ENCODE results near the gene PEPD. TPM values are rescaled to one million over a fixed set of nuclear protein-coding genes. Genes with fewer than 3 reads are reported as not detected.

The PEPD gene
- polyA plus RNA-seq, 1 donor from 2014 or later: 43.9 TPM

DNA sequence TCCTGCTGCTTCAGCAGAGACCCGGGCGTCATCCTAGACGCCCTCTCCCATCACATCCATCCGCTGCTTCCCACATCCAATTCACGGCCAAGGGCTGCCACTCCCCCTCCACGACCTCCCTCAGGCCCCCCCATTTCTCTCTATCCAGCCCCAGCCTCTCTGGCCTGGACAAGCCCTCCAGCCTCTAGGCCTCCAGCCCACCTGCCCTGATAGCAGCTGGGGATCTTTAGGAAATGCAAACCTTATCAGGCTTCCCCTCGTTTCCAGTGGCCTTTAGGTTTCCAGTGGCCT is 51.6 kb downstream of the PEPD start:
- no peaks in the 10 kb centered on the region for H4K20me1 ChIP-seq (ENCODE audit: insufficient read depth)
- no peaks in the 10 kb centered on the region for H3K9me2 ChIP-seq (ENCODE audit: insufficient read depth, low read length)
- H3K79me2 ChIP-seq (replicated peaks; ENCODE audit: insufficient read depth, low read length): no peaks in the 10 kb centered on the region
- no peaks in the 10 kb centered on the region for H3F3A ChIP-seq (ENCODE audit: insufficient read depth, low read length, poor library complexity, severe bottlenecking)
- H3K4me2 ChIP-seq (ENCODE audit: low read length): no peak overlapping the region
- H3K27ac ChIP-seq (ENCODE audit: low read length): no peak overlapping the region
- H3K9me3 ChIP-seq (ENCODE audit: low read length): no peaks in the 10 kb centered on the region
- H3K9ac ChIP-seq (ENCODE audit: low read length): no peak overlapping the region
- no peak for TF ChIP-seq SMC3 (conservative IDR thresholded peaks at IDR 0.05; ENCODE audit: poor library complexity)
- TF ChIP-seq EZH2 (IDR thresholded peaks at IDR 0.05; ENCODE audit: borderline replicate concordance, insufficient read depth, low read length, poor library complexity, severe bottlenecking): no peak
- TF ChIP-seq POLR2AphosphoS5 (IDR thresholded peaks at IDR 0.05): no peak
- TF ChIP-seq RAD21 (conservative IDR thresholded peaks at IDR 0.05): no peak
- TF ChIP-seq, protein P1, sequence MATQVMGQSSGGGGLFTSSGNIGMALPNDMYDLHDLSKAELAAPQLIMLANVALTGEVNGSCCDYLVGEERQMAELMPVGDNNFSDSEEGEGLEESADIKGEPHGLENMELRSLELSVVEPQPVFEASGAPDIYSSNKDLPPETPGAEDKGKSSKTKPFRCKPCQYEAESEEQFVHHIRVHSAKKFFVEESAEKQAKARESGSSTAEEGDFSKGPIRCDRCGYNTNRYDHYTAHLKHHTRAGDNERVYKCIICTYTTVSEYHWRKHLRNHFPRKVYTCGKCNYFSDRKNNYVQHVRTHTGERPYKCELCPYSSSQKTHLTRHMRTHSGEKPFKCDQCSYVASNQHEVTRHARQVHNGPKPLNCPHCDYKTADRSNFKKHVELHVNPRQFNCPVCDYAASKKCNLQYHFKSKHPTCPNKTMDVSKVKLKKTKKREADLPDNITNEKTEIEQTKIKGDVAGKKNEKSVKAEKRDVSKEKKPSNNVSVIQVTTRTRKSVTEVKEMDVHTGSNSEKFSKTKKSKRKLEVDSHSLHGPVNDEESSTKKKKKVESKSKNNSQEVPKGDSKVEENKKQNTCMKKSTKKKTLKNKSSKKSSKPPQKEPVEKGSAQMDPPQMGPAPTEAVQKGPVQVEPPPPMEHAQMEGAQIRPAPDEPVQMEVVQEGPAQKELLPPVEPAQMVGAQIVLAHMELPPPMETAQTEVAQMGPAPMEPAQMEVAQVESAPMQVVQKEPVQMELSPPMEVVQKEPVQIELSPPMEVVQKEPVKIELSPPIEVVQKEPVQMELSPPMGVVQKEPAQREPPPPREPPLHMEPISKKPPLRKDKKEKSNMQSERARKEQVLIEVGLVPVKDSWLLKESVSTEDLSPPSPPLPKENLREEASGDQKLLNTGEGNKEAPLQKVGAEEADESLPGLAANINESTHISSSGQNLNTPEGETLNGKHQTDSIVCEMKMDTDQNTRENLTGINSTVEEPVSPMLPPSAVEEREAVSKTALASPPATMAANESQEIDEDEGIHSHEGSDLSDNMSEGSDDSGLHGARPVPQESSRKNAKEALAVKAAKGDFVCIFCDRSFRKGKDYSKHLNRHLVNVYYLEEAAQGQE (IDR thresholded peaks at IDR 0.05; ENCODE audit: borderline replicate concordance): no peak
- TF ChIP-seq, protein P2, sequence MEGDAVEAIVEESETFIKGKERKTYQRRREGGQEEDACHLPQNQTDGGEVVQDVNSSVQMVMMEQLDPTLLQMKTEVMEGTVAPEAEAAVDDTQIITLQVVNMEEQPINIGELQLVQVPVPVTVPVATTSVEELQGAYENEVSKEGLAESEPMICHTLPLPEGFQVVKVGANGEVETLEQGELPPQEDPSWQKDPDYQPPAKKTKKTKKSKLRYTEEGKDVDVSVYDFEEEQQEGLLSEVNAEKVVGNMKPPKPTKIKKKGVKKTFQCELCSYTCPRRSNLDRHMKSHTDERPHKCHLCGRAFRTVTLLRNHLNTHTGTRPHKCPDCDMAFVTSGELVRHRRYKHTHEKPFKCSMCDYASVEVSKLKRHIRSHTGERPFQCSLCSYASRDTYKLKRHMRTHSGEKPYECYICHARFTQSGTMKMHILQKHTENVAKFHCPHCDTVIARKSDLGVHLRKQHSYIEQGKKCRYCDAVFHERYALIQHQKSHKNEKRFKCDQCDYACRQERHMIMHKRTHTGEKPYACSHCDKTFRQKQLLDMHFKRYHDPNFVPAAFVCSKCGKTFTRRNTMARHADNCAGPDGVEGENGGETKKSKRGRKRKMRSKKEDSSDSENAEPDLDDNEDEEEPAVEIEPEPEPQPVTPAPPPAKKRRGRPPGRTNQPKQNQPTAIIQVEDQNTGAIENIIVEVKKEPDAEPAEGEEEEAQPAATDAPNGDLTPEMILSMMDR (IDR thresholded peaks at IDR 0.05; ENCODE audit: poor library complexity, severe bottlenecking): no peak
- TF ChIP-seq TAF1 (IDR thresholded peaks at IDR 0.05; ENCODE audit: low read depth): no peak
- H3K4me3 ChIP-seq (ENCODE audit: low read length): no peak overlapping the region
- H2AFZ ChIP-seq (ENCODE audit: low read depth, low read length): no peak overlapping the region
- H3K36me3 ChIP-seq (ENCODE audit: insufficient read depth, low read length): no peaks in the 10 kb centered on the region
- H3K27me3 ChIP-seq (ENCODE audit: insufficient read depth, low read depth, low read length): no peaks in the 10 kb centered on the region

DNA sequence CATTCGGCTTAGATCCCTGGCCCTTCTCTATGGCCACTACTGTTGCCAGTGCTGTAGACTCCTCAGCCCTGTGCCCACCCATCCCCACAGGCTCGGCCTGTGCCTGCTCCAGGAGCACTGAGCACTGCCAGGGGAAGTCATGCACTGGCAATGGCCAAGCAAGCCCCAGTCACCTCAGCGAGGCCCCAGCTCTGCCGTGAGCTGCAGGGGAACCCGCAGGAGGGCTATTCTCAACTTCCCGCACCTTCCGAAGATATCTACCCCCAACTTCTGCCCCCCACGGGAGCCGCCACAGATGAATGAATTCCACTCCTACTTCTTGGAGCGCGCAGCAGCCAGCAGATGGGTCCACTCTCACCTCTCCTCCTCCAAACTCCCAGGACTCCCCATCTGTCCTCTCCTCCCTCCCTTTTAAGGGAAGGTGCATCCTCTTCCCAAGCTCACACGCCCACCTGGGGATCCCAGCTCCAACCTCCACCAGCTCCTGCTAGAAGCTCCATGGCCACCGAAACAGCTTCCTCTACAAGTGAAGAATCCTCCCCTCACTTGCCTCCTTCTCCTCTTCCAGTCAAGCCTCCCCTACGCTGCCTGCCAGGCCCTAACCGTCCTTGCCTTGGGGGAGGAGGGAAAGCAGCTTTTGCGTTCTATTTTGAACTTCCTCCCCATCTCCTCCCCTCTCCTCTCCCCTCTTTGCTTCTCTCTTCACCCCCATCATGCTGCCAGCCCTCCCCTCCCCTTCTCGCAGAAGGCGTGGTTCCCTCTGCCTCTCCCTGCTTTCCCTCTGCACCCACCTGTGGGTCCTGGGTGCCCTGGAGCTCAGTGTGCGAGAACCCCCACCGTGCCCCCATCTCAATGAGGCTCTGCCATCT is 52.2 kb downstream of the PEPD start:
- H4K20me1 ChIP-seq (ENCODE audit: insufficient read depth): no peaks in the 10 kb centered on the region
- no peaks in the 10 kb centered on the region for H3K9me2 ChIP-seq (ENCODE audit: insufficient read depth, low read length)
- no peaks in the 10 kb centered on the region for H3K9me3 ChIP-seq (ENCODE audit: low read length)
- H3K79me2 ChIP-seq (replicated peaks; ENCODE audit: insufficient read depth, low read length): no peaks in the 10 kb centered on the region
- no peak for TF ChIP-seq EP300 (conservative IDR thresholded peaks at IDR 0.05; ENCODE audit: poor library complexity, severe bottlenecking)
- H3K36me3 ChIP-seq (ENCODE audit: insufficient read depth, low read length): no peaks in the 10 kb centered on the region
- H3K4me3 ChIP-seq (ENCODE audit: low read length): no peak overlapping the region
- H3K27ac ChIP-seq (ENCODE audit: low read length): no peak overlapping the region
- H3K4me2 ChIP-seq (ENCODE audit: low read length): no peak overlapping the region
- H3F3A ChIP-seq (ENCODE audit: insufficient read depth, low read length, poor library complexity, severe bottlenecking): no peaks in the 10 kb centered on the region
- H2AFZ ChIP-seq (ENCODE audit: low read depth, low read length): no peak overlapping the region
- no peaks in the 10 kb centered on the region for H3K27me3 ChIP-seq (ENCODE audit: insufficient read depth, low read depth, low read length)
- no peak overlapping the region for H3K9ac ChIP-seq (ENCODE audit: low read length)
